Stimulated activated CD4-positive, alpha-beta T cell treated with anti-CD3 and anti-CD28 coated beads, TNF-alpha, amount 100 ng/mL, for 1 hour (primary cell): ENCODE measurements around the gene PROK2.
A peak's percentile ranks its signal among the peaks of the same experiment; 100 is the strongest.

Experiments used
- DNase-seq, 3 donors: peaks; one replicate each; pipeline ENCODE4 v3.0.0-alpha.2; 2020; ENCODE audit warnings: low read depth in 3 of 3, low spot score in 1 of 3

Gene PROK2

DNA sequence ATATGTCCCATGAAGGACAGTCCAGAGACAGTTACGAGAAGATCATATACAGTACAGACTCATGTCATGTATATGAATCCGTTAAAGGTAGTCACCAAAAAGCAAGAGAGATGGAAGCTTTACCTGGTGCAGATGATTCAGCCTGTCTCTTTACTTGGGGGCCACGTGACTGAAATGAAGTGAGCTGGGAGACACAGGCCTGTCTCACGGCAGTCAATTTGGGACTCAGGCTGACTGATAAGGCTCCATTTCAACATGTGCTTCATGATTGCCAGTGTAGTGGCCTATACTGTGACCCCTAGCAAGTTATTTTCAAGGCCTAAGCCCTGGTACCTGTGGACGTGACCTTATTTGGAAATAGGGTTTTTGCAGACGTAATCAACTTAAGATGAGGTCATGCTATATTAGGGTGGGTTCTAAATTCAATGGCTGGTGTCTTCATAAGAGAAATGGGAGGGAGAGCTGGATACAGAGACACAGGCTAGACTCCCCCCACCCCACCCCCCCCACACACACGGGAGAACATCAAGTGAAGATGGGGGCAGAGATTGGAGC is 3.0 kb upstream of the PROK2 start:
- no peak for DNase-seq

DNA sequence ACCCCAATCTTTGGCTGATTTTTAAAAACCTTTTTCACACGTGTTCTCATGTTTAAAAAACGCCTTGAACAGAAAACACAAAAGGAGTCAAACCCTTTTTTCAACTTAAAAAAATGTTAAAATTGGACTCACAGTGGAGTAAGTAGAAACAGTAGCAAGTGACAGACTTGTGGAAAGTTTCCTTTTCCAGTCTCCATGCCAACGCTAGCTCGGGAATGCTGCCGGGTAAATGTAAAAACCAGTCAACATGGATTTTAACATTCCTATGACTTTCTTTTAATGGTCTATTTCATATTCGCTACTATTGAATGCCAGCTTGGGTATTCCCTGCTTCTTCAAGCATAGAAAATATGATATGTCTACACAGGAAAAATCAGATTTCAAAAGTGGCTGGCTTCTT is 1.6 kb upstream of the PROK2 start:
- no peak for DNase-seq

DNA sequence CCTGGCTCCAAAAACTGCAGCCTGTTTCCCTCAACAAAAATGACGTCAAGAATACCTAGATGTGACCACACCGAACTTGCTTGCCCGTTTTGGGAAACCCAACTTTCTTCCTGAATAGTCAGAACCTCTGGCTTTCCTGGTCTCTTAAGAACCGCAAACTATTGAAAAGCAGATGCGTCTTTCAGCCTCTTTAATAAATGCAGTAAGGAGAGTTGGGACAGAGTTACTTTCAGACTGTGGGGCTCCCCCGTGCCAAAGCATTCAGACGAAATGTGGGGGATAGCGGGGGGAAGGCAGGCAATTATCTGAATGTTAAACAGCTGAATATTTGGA is 1.2 kb upstream of the PROK2 start:
- DNase-seq: no peak

DNA sequence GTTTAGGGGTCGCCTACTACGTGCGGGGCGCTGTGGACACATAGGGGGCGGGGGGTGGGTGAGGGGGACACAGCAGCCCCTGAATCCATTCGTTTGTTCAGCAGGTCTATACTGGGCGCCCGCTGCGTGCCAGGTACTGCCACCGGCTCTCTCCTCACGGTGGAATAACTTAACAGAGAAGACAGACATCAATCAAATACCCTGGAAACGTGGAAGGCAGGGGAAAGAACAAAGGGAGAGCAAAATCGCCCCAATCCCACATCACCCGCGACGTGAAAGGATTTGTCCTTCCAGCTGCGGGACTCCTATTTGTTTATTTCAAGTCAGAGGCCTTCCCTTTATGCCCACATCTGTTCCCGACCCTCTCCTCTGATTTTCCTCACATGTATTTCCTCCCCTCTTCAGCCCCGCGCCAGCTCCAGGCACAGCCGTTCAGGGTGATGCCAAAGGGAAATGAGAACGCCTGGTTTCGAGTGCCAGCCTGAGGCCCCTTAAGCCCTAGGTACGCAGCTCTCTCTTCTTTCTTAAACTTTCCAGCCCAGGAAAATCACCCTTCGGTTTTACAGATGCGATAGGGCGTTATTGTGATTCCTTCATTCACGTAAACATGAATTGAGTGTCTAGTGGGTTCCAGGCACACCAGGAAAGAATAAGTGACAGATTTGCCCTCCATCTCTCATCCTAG is 726 bp upstream of the PROK2 start:
- DNase-seq: no peak

DNA sequence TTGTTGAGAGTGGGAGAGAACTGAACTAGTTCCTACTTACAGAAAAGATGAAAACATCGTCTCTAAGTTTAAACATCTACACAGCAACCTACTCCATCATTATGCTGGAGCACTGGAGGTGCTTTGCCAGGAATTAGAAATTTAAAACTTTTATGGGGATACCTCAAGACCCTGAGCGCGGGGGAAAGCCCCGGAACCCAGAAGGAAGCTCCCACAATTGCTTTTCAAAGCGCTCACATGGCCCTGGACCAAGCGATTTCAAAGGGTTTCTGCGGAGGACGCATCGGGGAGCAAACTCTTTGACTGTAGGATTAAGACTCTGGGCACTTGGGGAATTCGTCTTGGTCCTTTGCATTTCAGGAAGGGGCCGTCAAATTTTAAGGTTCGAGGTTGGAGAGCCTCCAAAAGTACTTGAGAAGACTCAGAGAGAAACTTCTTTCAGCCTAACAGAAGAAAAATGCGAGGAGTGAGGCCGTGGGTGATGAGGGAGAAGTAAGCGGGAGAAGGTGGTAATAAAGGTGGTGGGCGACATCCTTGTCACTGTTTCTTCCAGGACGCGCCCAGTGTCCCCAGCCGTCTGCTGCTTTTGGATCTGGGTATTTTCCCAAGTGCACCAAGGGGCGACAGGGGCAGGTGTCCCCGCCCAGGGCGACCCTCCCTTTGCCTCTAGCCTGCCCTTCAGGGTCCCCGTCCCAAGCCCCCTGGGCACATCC is 591 bp downstream of the PROK2 start:
- DNase-seq: peak in 1 of 3 donors; percentile 3

DNA sequence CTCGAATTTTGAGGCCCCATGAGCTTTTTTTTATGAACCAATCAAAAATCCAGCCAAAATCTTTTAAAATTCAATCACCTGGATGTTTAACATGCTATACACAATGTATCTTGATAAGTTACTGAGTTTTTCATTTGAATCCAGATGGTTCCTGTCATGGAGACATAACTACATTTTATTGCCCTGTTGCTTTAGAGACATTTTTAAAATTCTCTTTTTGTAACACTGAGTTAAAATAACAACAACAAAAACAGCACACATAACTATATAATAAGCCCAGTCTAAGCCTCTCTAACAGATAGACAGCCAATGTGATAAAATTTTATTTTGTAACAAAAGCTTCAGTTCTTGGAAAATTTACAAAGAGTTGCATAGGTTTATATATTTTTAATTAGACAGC is 1.8 kb downstream of the PROK2 start:
- DNase-seq: no peak

DNA sequence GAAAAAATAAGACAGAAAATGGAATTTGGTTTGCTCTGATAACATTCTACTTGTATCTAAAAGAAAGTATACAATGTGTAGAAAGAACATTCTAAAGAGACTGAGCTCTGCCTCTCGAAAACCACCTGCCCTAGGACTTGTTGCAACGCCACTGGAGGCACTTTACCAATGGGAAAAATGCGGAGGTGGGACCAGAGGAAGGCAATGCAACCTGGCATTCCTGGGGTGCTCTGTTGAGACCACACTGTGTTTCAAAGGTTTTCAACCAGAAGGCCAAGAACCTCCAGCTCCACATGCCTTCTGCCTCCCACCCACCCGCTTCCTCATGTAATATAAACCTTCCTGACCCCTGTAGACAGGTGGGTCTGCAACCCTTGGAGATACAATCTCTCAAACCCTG is 4.5 kb downstream of the PROK2 start:
- no peak for DNase-seq

DNA sequence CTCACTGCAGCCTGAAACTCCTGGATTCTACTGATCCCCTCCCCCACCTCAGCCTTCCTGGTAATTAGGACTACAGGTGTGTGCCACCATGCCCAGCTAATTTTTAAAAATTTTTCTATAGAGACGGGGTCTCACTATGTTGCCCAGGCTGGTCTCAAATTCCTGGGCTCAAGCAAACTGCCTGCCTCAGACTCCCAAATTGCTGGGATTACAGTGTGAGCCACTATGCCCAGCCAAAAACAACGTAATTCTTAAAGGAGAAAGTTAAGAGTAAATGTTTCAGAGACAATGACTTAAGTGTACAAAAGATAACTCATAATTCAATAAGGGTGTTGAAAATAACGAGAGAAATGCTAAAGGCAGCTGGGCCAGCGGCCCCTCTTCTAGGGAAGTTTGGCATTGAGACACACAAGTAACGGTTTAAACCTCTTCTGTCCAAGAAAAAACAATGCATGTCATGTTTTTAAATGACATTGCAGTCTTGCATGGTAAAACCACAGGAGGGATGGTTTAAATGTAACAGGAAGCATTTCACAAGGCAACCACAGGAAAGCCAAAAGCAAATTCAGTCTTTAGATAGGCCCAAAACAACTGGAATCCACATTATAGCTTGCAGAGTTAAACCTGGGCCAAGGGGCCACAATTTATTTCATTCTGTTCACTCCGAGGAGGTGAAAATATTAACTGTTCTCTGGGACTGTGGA is 5.1 kb downstream of the PROK2 start:
- DNase-seq: no peak

DNA sequence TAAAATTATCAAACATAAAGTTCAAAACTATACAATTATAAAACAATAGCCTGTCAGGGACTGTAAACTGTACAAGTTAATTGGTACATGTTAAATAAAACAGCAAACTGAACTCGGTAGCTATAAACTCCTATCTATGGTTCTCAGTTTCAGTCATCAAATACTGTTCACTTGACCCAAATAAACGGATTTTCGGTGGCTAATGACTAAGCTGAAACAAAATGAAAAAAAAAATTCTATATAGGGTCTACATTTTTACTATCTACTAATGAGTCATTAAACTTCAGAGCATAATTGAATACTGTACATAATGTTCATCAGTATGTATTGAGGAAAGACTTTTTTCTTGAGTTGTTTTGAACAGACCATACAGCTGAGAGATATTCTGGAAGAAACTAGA is 6.6 kb downstream of the PROK2 start:
- DNase-seq: no peak

DNA sequence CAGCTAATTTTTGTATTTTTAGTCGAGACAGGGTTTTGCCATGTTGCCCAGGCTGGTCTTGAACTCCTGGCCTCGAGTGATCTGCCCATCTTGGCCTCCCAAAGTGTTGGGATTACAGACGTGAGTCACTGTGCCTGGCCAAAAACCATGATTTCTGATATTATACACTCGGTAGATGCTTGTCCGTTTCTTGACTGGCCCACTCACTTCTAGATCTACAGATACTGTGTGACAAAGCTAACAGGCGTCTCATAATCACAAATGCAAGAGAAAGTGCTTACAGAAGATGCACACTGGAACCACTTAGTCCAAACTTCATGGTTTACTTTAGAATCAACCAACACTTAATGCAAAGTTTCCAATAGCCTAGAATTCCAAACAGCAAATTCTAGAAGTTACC is 8.4 kb downstream of the PROK2 start:
- no peak for DNase-seq

DNA sequence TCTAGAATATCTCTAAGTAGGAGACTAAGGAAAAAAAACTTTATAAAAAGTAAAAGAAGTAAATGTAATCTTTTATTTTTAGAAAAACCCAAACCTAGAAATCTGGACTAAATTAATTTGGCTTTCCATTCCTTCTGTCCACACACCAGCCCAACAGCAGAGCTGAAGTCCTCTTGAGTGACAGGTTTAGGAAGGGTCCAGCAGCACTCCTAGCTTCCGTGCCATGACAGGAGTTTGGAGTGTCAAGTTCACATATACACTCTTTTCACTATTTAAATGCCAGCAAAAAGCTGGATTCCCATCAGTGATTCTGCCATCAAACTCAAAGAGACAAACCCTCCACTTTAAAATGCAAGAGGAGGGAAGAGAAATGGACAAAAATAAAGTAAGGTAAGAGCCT is 13.1 kb downstream of the PROK2 start:
- no peak for DNase-seq

DNA sequence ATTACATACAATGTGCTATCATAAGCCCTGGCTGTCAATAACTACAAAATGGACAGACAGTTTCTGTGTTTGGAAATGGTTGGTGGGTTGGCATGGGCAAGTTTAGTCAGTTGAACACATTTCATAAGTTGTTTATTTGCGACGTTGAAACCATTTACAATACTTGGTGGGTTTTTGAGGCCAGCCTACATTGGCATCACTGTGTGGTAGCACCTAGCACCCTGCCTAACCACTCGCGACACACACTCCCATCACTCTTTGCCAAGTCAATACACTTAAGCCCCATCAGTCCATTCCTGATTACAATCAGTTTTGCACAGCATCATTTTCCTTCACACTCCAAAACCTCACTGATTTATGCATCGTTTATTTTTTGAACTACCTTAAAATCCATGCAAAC is 13.8 kb downstream of the PROK2 start:
- DNase-seq: no peak

DNA sequence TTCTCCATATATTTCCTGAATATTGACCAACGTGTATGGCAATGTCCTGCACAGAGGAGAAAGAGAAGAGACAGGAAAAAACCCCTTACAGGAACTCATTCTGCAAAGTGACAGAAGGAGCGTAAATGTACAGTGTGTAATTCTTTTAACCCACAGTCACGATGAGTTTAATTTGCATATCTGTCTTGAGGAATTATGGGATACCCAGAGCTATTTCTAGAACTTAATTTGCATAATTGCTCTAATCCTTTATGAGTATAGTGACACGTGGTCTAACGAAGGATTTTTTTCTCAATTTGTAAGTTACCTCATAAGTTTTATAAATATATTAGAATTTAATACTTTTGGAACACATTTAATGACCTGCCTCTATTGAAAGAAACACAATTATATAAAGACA is 21.5 kb downstream of the PROK2 start:
- no peak for DNase-seq

DNA sequence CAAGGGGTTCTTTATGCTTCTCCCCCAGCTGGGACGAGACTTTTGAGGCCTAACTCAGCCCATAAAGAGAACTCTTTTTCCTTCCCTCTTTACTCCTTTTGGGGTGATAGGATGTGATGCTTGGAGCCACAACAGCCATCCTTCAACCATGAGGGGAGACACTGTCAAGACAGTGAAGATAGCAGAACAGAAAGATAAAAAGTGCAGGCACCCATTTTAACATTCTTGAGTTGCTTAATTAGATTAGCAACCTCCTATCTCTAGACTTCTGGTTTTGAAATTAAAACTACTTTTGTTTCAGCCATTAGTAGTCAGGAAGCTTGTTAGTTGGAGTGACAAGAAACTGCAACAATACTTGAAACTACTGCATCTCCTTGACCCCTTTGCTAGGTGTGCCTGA is 24.8 kb downstream of the PROK2 start:
- no peak for DNase-seq

DNA sequence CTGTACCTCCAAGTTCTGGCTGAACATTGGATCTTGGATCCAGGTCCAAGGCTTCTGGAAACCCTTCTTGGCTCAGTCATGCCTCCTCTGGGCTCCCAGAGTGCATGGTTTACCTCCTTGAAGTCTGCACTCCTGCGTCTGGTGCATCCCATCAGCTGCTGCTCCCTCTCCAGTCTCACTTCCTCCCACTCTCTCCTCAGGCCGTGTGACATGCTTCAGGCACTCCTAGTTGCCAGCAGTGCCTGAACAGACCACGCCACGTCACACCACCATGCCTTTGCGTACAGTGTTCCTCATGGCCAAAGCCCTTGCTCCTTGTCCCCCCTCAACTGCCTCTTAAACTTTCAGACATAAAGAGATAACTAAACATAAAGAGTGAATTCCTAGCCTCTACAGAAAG is 25.5 kb downstream of the PROK2 start:
- no peak for DNase-seq

DNA sequence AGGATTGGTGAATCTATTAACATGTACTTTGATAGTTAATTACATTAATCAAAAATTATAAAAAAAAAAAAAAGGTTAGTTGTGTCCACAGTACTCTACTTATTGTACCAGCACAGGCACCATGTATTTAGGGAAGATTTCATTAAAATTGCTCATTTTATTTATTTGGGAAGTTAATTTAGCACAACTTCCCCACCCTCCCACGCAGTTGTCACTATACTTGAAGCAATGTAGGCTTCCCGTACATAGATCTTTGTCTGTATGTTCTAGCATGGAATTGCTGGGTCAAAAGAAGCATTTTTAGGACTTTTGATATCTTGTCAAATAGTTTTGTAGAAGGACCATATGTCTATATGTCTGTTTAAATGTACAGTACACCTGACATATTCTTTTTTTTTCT is 26.9 kb downstream of the PROK2 start:
- no peak for DNase-seq

DNA sequence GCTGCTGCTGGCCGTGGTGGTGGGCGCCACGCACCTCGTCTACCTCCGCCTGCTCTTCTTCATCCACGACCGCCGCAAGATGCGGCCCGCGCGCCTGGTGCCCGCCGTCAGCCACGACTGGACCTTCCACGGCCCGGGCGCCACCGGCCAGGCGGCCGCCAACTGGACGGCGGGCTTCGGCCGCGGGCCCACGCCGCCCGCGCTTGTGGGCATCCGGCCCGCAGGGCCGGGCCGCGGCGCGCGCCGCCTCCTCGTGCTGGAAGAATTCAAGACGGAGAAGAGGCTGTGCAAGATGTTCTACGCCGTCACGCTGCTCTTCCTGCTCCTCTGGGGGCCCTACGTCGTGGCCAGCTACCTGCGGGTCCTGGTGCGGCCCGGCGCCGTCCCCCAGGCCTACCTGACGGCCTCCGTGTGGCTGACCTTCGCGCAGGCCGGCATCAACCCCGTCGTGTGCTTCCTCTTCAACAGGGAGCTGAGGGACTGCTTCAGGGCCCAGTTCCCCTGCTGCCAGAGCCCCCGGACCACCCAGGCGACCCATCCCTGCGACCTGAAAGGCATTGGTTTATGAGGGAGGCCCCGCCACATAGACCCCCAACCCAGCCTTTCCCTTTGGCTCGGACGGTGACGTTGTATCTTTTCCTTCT is 30.2 kb downstream of the PROK2 start:
- DNase-seq: no peak

DNA sequence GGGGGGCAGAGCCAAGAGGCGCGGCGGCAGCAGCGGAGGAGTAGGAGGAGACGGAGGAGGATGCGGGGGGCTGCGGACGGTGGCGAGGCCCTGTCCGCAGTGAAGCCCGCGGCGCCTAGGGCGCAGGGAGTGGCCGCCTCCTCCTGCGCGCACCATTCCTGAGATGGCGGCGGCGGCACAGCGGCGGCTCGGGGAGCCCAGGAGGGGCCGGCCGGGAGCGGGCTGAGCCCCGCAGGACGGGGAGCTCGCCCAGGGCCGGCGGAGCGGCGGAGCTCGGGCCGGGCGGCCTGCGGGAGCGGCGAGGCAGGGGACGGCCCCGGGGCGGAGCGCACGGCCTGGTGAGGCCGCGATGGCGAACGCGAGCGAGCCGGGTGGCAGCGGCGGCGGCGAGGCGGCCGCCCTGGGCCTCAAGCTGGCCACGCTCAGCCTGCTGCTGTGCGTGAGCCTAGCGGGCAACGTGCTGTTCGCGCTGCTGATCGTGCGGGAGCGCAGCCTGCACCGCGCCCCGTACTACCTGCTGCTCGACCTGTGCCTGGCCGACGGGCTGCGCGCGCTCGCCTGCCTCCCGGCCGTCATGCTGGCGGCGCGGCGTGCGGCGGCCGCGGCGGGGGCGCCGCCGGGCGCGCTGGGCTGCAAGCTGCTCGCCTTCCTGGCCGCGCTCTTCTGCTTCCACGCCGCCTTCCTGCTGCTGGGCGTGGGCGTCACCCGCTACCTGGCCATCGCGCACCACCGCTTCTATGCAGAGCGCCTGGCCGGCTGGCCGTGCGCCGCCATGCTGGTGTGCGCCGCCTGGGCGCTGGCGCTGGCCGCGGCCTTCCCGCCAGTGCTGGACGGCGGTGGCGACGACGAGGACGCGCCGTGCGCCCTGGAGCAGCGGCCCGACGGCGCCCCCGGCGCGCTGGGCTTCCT is 31.0 kb downstream of the PROK2 start, which contains the start of gene GPR27:
TSS of gene GPR27 (plus strand) at position 155 of the 909 bp plus-strand sequence. CDS start at position 350, 195 bp downstream.
- peak in 1 of 3 donors; percentile 24 for DNase-seq

DNA sequence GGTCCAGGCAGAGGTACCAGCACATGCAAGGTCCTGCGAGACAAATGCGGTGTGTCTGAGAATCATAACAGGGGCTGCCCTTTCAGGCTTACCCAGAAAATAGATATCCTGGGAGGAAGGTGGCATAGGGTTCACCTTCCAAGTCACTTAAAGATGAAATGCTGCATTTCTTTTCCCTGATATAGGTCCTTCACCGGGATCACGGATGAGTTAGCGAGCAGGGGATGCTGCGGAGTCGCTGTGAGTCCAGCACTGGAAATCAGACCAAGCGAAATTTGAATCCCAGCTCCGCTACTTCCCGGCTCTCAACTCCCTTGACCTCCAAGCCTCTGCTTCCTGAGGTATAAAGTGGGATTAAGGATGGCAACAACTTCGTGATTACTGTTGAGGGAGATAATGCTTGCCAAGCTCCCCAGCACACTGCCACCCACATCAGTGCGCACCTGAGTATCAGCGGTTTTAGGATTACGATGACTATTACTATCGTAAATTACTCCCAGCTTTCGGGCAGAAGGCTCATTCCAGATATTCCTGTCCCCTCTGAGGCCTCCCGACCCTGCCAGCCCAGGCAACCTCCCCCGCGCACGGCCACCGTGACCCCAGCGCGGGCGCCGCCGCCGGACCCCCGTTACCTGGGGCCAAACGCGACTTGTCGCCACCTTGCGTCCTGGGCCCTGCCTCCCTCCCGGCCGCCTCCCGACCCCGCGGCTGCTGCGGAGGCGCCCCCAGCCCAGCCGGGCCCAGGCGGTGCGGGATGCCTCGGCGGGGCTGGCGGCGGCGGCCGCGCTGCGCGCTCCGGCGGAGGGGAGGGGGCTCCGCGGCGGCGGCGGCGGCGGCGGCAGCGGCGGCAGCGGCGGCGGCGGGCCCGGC is 31.9 kb downstream of the PROK2 start:
- DNase-seq: no peak

DNA sequence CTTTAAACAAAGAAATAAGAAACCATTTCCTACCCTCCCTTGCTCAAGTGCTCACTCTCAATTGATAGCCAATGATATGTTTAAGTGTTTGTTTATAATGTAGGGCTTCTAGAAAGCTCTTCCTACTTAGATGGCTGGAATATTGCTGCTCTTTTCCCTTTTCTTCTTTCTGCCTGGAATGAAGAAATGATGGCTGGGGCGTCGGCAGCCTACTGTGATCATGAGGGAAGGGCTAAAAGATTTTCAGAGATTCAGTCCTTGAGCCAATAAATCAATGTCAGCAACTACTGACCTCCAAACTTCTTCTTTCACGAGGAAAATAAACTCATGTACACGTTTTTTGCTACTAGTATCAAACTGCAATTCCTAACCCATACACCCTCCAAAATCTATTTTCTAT is 33.3 kb downstream of the PROK2 start:
- no peak for DNase-seq
